HEK293T (cell line): Measurements from ENCODE around the gene PIEZO2.

Source experiments
- CTCF ChIA-PET: fragments of 350-600 bp; formaldehyde crosslinking; extraction: SDS; loops from one replicate; lab custom pipeline; 2021; ENCODE audit warnings: antibody characterized with exemption, inconsistent platforms; lab: Yijun Ruan, JAX
- POLR2A ChIA-PET: fragments of 350-600 bp; formaldehyde crosslinking; extraction: SDS; loops from one replicate; lab custom pipeline; 2020; ENCODE audit warnings: antibody characterized with exemption, inconsistent platforms; lab: Yijun Ruan, JAX
- DNase-seq: peaks from one replicate; pipeline ENCODE4 v3.0.0; 2012; ENCODE audit warnings: mixed read lengths; ENCODE audit errors: extremely low spot score
- ARNT ChIP-seq: fragments of 450-650 bp; IDR thresholded peaks from 2 replicates; pipeline ENCODE4 v1.6.1; 2017; ENCODE audit warnings: mild to moderate bottlenecking
- BHLHE40 ChIP-seq: fragments of 450-650 bp; IDR thresholded peaks from 2 replicates; pipeline ENCODE4 v1.6.1; 2016; ENCODE audit warnings: mild to moderate bottlenecking, moderate library complexity, borderline replicate concordance
- CTBP1 ChIP-seq: fragments of 450-650 bp; IDR thresholded peaks from 2 replicates; pipeline ENCODE4 v1.6.1; 2016; ENCODE audit warnings: borderline replicate concordance
- ELF4 ChIP-seq: fragments of 450-650 bp; IDR thresholded peaks from 2 replicates; pipeline ENCODE4 v1.6.1; 2017; ENCODE audit warnings: antibody characterized with exemption
- FOXA1 ChIP-seq: fragments of 450-650 bp; IDR thresholded peaks from 2 replicates; pipeline ENCODE4 v1.6.1; 2016; ENCODE audit warnings: mild to moderate bottlenecking
- FOXK2 ChIP-seq: fragments of 450-650 bp; IDR thresholded peaks from 2 replicates; pipeline ENCODE4 v1.6.1; 2016; ENCODE audit warnings: mild to moderate bottlenecking
- FOXM1 ChIP-seq: fragments of 450-650 bp; IDR thresholded peaks from 2 replicates; pipeline ENCODE4 v1.6.1; 2017; ENCODE audit warnings: mild to moderate bottlenecking, borderline replicate concordance
- HDGF ChIP-seq: fragments of 450-650 bp; IDR thresholded peaks from 2 replicates; pipeline ENCODE4 v1.6.1; 2017; ENCODE audit warnings: antibody characterized with exemption, borderline replicate concordance
- L3MBTL2 ChIP-seq: fragments of 450-650 bp; conservative IDR thresholded peaks from 2 replicates; pipeline ENCODE4 v1.6.1; 2016; ENCODE audit warnings: mild to moderate bottlenecking
- LEF1 ChIP-seq: fragments of 450-650 bp; IDR thresholded peaks from 2 replicates; pipeline ENCODE4 v1.6.1; 2017; ENCODE audit warnings: mild to moderate bottlenecking, borderline replicate concordance
- NFRKB ChIP-seq: fragments of 450-650 bp; IDR thresholded peaks from 2 replicates; pipeline ENCODE4 v1.6.1; 2016; ENCODE audit warnings: mild to moderate bottlenecking, moderate library complexity
- SP1 ChIP-seq: fragments of 450-650 bp; IDR thresholded peaks from 2 replicates; pipeline ENCODE4 v1.6.1; 2017
- SUZ12 ChIP-seq: fragments of 450-650 bp; IDR thresholded peaks from 2 replicates; pipeline ENCODE4 v1.6.1; 2016; ENCODE audit warnings: mild to moderate bottlenecking
- TARDBP ChIP-seq: fragments of 450-650 bp; IDR thresholded peaks from 2 replicates; pipeline ENCODE4 v1.6.1; 2016
- ZNF384 ChIP-seq: fragments of 450-650 bp; IDR thresholded peaks from 2 replicates; pipeline ENCODE4 v1.6.1; 2016
- TF ChIP-seq, protein P1 (sequence below): fragments of 450-650 bp; IDR thresholded peaks from 2 replicates; pipeline ENCODE4 v1.6.1; 2016

The PIEZO2 gene

DNA sequence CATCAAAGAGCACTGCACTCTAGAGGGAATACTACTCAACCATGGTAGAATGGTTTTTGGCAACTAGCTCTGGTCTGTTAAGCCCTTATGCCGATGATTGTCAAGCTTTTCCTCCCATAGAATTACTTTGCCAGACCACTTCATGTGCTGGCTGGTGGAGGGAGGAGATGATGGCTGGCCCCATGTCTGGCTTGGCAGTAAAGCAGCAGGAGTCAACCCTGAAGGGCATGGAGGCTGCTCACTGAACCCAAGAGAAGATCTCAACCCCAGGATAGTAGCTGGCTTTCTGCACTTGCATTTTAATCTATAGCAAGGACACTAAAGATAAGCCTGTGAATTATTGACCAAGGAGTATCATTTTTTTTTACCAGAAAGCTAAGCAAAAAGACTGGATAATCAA is 309.9 kb downstream of the PIEZO2 start:
- no peak for DNase-seq
- POLR2A ChIA-PET: no interaction called here
- no peak for TF ChIP-seq SP1
- no peak for TF ChIP-seq CTBP1
- TF ChIP-seq TARDBP: no peak
- TF ChIP-seq FOXA1: no peak
- TF ChIP-seq ZNF384: no peak
- TF ChIP-seq LEF1: no peak
- no peak for TF ChIP-seq NFRKB
- TF ChIP-seq L3MBTL2: no peak
- no peak for TF ChIP-seq HDGF
- TF ChIP-seq SUZ12: no peak
- TF ChIP-seq, protein P1, sequence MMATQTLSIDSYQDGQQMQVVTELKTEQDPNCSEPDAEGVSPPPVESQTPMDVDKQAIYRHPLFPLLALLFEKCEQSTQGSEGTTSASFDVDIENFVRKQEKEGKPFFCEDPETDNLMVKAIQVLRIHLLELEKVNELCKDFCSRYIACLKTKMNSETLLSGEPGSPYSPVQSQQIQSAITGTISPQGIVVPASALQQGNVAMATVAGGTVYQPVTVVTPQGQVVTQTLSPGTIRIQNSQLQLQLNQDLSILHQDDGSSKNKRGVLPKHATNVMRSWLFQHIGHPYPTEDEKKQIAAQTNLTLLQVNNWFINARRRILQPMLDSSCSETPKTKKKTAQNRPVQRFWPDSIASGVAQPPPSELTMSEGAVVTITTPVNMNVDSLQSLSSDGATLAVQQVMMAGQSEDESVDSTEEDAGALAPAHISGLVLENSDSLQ: no peak
- TF ChIP-seq ELF4: no peak
- CTCF ChIA-PET: no interaction called here

- TF ChIP-seq FOXM1 (no peak), ARNT (no peak), TARDBP (no peak), ZNF384 (no peak), HDGF (no peak), CTBP1 (no peak)
- ChIA-PET POLR2A (no interaction called here), CTCF (no interaction called here)
- DNase-seq: no peak
These were observed 310.8 kb downstream of the PIEZO2 start for GRCh38 chr18:10838553-10838952.

- CTCF ChIA-PET: no interaction called here
- no peak for DNase-seq
These were observed 315.1 kb downstream of the PIEZO2 start for GRCh38 chr18:10834128-10834815.

GRCh38 chr18:10833656-10834055 is 315.7 kb downstream of the PIEZO2 start:
- POLR2A ChIA-PET: no interaction called here
- CTCF ChIA-PET: no interaction called here
- TF ChIP-seq TARDBP (no peak), ZNF384 (no peak), FOXA1 (no peak), FOXK2 (no peak), LEF1 (no peak), FOXM1 (no peak), NFRKB (no peak), L3MBTL2 (no peak), BHLHE40 (no peak), CTBP1 (no peak), ELF4 (no peak), SP1 (no peak), SUZ12 (no peak), ARNT (no peak), HDGF (no peak)
- TF ChIP-seq, protein P1: no peak
- DNase-seq: no peak

More at GRCh38 chr18:10834128-10834815, 315.1 kb downstream of the PIEZO2 start:
- POLR2A ChIA-PET: no interaction called here
- TF ChIP-seq L3MBTL2 (no peak), SUZ12 (no peak), FOXA1 (no peak), ZNF384 (no peak), FOXK2 (no peak), BHLHE40 (no peak), FOXM1 (no peak), HDGF (no peak), CTBP1 (no peak), ELF4 (no peak), TARDBP (no peak), NFRKB (no peak), SP1 (no peak), ARNT (no peak), LEF1 (no peak)
- TF ChIP-seq, protein P1: no peak

- TF ChIP-seq L3MBTL2: no peak
- TF ChIP-seq SP1: no peak
- no peak for TF ChIP-seq FOXM1
- TF ChIP-seq SUZ12: no peak
- TF ChIP-seq ARNT: no peak
- no peak for TF ChIP-seq NFRKB
- TF ChIP-seq TARDBP: no peak
- no peak for TF ChIP-seq LEF1
- TF ChIP-seq, protein P1: no peak
- TF ChIP-seq HDGF: no peak
- no peak for TF ChIP-seq BHLHE40
- TF ChIP-seq ZNF384: no peak
- no peak for TF ChIP-seq CTBP1
- no peak for TF ChIP-seq FOXK2
- no peak for TF ChIP-seq FOXA1
- no peak for TF ChIP-seq ELF4
- no peak for DNase-seq
- ChIA-PET POLR2A (no interaction called here), CTCF (no interaction called here)
These were observed 323.0 kb downstream of the PIEZO2 start for GRCh38 chr18:10826400-10826799.

GRCh38 chr18:10822456-10822855 is 326.9 kb downstream of the PIEZO2 start:
- CTCF ChIA-PET: no interaction called here
- POLR2A ChIA-PET: no interaction called here
- TF ChIP-seq FOXK2: no peak
- TF ChIP-seq SUZ12: no peak
- no peak for TF ChIP-seq HDGF
- no peak for TF ChIP-seq FOXA1
- TF ChIP-seq TARDBP: no peak
- no peak for TF ChIP-seq CTBP1
- no peak for TF ChIP-seq NFRKB
- TF ChIP-seq LEF1: no peak
- no peak for TF ChIP-seq ELF4
- no peak for TF ChIP-seq ARNT
- no peak for TF ChIP-seq FOXM1
- TF ChIP-seq, protein P1: no peak
- DNase-seq: peak; percentile 12
